Hematopoietic multipotent progenitor cell treated with erythropoietin and hydrocortisone succinate and interleukin-3 and kit ligand, for 4 days (in vitro differentiated cells): ENCODE results near the gene TTC23.

ENCODE experiments used
- DNase-seq: peaks from one replicate; pipeline ENCODE4 v3.0.0-alpha.2; 2015

Gene TTC23

DNA sequence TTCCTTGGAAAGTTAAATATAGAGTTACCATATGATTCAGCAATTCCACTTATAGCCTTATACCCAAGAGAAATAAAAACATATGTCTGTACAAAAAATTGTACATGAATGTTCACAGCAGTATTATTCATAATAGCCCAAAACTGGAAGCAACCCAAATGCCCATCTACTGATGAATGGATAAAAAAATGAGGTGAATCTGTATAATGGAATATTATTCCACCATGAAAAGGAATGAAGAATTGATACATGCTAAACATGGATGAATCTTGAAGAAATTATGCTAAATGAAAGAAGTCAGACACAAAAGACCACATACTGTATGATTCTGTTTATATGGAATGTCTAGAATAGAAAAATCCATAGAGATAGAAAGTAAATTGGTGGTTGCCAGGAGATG is 61.4 kb downstream of the TTC23 start:
- no peak for DNase-seq

DNA sequence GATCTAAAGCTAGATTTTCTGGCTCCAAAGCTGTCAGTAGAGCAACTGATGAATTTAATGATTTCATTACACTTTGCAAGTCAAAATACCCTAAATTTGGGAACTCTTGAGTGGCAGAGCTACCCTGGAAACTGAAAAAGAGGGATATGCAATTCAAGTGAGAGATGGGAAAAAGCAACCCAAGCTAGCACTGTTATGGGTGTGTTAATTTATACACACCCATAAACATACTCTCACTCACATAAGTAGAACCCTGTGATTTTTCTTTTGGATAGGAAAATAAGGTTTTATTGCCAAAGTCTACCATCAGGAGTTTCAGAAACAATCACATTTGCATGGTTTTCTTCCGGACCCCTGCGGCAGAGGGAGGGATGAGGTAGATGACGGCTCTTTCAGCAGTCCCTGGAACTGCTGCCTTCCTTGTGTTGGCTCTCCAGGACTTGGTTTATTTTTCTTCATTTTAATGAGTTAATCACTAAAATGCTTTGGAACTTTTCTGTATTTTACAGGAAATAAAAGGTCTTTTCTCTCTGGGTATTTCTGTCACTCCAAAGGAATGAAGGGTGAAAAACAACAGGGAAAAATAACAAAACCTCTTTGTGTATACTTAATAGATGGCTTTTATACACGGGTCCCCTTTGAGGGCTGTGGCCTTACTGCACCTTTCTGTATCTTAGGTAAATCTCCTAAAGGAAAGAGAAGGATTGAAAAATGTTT is 63.8 kb downstream of the TTC23 start:
- DNase-seq: no peak

DNA sequence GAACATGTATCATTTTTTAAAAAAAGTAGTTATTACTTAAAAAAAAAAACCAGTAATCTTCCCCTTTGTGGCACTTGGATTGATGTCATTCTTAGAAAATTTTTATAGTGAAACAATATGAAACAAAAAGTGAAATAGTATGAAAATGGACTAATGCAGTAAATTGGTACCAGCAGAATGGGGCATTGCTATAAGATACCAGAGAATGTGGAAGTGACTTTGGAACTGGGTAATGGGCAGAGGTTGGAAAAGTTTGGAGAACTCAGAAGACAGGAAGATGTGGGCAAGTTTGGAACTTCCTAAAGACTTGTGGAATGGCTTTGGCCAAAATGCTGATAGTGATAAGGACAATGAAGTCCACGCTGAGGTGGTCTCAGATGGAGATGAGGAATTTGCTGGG is 66.6 kb downstream of the TTC23 start:
- no peak for DNase-seq

DNA sequence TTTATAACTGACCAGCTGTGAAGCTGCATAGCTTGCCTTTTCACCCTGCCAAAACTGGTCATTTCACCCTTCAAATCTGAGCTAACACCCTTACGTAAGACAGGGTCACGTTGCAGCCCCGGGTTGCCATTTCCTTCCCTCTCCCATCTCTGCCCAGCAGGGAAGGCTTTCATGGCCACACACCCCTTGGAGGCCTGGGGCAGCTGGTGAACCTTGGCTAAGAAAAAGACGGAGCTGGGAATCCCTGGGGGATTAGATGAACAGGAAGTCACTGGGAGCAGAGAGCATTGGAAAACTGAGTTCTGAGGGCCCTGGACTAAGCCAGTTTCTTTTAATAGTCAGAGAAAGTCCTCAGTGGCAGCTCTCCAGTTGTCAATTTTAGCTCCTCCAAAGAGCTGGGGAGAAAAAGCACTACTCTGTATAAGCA is 67.8 kb downstream of the TTC23 start:
- no peak for DNase-seq

DNA sequence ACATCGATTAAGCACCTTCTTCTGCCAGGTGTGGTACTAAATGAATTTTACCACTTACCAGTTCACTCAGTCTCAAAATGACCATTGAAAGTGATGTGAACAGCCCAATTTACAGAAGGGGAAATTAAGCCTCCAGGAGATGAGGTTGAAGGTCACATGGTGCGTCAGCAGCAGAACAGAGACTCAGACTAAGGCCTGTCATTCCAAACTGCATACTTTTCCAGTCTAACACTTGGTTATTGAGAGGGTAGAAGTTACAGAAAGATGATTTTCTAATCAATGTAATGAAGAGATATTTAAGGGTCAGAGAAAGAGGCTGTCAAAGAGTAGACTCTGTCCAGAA is 68.4 kb downstream of the TTC23 start:
- no peak for DNase-seq

DNA sequence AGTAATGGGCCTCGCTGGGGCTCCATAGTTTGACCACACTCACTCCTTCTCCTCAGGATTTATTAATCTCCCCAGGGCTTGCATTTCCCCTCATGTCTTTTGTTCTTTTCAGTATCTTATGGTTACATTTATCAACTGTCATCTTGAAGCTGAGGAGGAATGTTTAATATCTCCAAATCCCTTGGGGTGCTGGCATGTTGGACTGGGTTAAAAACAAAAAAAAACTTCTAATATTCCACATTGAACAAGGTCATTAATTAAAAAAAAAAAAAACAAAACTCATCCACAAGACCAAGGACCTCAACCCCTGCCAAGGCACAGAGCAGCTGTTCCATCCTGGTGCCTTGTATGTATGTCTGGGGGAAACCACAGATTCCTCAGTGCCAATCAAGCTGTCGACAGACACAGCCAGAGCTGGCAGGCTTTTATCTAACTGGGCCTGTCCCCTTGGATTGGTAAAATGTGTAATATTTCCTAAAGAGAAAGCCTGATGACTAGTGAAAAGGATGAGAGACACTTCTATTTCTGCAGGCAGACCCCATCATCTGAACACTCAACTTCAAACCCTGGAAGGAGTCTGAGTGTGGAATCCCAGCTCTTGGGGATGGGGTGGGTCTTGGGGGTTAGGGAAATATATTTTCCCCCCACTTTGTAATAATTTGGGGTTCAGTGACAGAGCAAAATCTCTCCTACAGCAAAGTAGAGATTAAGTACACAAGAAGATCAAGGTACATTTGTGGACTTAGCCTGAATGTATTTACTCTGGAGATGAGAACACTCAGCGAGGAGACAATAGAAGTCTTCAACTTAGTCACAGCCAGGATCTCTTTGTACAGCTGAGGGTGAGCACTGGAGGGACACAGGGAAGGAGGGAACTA is 69.1 kb downstream of the TTC23 start:
- DNase-seq: peak; percentile 41

DNA sequence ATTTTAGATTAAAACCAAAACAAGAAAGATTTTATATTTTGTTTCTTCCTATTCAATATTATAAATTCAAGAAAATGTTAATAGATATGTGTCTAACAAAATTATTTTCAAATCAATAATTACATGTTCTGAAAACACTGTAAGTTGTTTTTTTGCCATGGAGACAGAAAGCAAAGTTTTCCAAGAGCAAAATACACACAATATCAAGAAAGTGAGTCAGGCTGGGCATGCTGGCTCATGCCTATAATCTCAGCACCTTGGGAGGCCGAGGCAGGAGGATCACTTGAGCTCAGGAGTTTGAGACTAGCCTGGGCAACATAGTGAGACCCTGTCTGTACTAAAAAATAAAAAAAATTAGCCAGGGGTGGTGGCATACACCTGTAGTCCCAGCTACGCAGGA is 71.7 kb downstream of the TTC23 start:
- DNase-seq: no peak

DNA sequence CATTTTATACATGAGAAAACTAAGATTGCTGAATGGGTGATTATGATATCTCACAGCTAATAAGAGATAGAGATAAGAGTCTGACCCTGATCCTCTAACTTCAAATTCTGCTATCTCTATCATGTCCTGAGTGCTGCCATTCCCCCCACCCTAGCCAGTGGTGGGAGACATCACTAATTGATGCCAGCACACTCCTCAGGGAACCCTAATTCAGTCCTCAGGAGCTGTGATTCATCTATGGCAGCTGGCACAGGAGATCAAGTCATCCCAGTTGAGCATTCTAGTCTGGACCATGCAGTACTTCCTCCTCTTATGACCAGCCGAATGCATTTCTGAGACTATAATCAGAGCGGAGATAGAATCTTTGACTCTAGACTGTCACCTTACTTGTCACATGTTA is 72.6 kb downstream of the TTC23 start:
- no peak for DNase-seq

DNA sequence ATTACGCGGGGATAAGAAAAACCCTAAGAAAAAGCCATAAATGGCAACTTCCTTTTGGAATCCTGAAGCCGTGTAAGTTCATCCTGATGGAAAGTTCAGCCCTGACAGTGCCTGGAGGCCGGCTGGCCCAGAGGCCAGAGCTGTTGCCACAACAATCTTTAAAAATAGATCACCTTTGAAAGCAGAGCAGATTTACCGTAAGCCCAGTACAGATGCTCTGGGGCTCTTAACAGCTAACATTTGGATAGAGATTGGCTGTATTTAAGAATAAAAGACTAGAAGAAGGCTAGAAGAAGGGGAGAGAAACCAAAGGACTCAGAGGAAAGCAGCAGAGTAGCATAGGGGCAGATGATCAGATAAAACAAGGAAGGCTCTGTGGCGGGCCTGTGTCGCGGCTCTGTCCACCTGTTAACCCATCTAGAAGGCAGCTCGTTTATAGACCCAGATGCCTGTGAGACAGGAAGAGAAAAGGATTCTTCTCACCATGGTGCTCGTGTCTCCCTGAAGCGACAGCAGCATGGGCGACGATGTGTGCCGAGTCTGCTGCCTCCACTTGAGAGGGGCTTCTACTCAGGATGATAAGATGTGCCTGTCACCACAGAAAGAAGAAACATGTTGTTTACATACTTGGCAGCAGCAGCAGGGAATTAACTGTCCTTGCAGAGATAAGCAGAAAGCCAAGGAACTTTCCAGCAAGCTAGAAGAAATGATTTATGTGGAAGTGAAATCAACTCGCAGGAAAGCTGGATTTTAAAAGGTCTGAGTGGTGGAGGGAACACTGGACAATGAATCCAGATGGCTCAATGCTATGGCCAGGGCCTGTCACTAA is 74.6 kb downstream of the TTC23 start:
- DNase-seq: no peak

DNA sequence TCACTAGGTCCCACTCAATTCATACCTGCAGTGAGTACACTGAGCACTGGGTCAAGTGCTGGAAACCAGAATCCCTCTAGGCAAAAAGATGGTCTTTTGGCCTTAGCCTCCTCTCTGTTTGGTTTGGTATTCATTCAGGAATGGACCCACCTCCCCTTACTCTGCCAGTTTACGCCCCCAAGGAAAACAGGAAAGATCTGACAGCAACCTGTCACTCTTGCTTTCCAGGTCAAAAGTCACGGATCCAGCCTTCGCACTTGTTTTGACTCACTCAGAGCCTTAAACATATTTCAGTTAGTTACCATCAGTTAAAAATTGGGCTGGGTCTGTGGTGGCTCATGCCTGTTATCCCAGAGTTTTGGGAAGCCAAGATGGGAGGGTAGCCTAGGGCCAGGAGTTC is 76.4 kb downstream of the TTC23 start:
- no peak for DNase-seq

DNA sequence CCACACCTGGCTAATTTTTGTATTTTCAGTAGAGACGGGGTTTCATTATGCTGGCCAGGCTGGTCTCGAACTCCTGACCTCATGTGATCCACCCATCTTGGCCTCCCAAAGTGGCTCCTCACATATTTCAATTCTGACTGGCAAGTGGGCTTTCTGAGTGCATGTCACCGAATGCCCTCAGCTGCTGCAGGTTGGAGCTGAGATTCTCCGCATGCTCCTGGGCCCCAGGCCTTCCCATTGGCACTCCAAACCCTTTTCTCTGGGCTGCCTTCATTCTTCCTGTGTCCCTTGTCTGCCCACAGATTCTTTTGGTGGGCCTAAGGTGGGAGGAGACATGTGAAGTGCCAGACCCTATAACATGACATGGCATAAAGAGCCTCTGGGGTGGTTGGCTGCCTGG is 77.2 kb downstream of the TTC23 start:
- DNase-seq: no peak

DNA sequence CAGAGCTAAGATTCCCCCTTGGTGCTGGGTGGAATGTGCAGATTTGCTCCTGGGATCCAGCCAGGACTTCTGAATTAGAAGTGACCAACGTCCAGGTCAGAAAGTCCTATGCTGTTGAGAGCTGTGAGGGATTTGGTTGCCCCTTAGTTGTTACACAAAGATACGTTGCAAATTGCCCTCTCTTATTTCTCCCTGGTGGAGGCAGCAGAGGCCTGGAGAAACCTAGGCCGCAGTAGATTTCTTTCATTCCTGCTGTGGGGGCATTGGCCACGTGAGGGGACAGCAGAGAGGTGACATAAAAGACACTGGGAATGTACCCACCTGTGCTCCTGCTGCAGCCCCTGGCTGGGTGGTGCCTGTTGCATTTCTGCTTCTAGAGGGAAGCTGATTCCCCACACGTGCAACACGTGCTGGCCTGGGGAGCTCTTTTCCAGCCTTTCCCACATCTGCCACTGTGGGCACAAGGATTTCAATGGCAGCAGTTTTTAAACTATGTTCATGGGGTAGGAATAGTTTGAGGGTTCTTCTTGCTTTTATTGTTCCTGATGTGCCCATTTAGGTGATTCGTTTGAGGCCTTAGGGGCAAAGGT is 78.8 kb downstream of the TTC23 start:
- no peak for DNase-seq

DNA sequence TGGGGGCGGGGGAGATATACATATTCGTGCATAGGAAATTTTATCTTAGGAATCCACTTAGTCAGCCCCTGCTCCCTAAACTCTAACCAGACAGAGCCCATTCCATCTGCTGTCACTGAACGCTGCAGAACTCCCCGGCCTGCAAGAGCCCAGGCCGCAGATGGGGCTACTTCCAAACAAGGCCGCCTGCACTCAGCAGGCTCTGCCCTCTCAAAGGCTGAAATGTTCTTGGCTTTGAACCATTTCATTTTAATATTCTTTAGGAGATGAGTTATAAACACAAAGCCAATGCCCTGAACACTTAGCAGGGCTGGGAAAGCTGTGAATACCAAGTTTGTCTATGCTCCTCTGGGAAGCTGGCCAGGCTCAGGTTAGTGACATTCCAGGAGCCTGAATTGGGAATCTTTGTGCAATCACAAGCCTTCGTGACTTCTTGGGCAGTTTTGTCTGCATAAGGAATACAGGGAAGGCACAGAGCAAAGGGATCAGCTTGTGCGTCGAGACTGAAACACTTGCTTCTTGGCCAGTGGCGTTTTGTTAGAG is 79.5 kb downstream of the TTC23 start:
- no peak for DNase-seq

DNA sequence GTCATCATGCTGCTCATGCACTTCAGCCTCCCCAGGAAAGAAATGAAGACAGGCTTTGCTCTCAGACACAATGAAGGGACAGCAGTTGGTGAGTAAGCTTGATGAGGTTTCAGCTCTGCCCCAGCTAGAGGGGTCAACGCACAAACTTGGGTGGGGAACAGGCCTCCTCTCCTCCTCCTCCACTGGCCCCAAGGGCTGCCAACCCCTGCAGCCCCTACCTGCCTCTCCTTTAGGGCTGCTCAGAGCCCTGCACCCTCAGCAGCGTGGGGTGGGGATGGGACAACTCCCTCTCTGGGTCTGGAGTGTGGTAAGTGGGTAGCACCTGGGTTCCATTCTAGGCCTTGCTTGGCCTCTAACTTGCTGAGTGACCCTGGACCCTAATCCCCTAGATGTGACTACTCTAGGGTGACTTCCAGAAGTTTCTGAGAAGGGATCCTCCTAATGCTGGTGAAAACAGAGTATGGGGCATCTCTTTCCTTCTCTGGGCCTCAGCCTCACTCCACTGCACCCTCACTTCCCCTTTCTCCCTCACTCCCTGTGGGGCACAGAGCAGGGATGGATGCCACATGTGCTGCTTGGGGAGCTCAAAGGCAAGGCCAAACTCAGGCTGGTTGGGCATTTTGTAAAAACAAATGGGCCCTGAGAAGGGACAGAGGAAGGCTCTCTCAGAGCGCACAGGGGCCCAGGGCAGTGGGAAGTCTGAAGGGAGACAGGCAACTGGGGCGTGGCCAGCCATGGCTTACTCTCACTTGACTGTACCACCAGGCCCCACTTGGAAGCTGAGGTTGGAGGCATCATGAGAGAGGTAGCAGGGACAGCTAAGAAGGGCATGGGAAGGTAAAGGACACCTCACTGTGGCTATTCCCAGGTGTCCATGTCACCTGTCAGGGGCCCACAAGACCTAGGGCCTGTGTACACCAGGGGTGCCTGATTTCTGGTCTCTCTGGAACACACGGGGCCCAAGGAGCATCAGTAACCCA is 80.5 kb downstream of the TTC23 start:
- DNase-seq: peak; percentile 10

DNA sequence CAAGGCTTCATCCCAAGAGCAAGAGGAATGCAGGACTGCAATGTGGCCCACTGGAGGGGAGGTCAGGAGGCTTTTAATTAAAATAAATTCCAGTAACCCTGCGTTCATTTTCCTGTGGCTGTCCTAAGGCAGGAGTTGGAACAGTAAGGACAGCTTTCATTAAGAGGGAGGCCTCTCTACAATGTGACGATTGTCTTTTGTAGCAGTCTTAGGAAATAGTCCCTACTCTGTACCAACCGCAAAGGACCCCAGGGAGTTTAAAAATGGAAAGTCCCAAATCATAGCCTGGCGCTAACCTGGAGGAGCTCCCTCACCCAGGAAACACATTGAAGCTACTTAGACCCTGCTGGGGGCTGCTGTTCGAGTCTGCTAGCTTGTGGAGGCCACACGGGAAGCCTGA is 81.7 kb downstream of the TTC23 start:
- no peak for DNase-seq

DNA sequence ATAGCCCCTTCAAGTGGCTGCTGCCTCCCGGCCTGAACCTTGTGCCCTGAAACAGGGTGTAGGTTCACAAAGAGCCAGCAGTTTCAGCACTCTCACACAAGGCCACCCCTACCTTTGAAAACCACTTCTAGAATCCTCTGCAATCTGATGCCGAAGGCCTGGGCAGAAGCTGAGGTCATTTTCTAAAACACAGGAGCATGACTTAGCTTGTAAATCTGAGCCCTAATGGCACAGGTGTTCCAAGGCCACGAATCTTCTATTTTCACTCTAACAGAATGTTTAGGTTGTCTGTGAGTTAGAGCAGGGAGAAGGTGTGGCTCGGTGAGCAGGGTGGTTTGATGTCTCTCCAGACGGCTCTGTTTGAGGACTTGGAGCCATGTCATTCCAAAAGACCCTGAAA is 82.2 kb downstream of the TTC23 start:
- no peak for DNase-seq

DNA sequence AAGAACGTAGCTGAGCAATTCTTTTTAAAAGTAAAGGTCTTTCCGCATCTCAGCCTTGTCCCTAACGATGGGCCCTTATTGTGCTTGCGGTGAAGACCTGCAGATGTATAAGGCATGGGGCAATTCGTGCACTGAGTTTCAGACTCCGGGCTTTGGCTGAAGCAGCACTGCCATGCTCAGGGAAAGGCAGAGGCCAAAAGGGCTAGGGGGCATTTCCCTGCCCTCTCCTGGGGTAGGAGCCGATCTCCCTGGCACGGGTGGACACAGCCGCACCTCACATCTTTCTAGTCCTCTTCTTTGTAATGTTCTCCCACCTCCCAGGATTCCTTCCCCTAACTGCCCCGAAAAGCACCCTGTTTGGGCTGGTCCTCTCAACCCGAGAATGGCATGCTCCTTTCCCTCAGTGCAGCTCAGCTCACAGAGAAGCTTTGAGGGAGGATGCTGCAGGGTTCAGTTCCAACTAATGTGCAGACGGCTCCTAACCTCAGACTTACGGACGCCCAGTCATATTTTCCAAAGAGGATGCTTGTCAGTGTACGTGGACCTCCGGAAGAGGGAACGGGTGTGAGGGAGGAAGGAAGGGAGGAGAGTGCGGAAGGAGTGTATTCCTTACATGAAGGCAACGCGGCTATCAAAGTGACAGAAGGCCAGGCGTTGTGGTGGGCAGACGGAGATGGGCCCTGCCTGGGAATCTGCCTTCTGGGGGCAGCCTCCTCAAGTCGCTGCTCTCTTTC is 83.3 kb downstream of the TTC23 start:
- no peak for DNase-seq

DNA sequence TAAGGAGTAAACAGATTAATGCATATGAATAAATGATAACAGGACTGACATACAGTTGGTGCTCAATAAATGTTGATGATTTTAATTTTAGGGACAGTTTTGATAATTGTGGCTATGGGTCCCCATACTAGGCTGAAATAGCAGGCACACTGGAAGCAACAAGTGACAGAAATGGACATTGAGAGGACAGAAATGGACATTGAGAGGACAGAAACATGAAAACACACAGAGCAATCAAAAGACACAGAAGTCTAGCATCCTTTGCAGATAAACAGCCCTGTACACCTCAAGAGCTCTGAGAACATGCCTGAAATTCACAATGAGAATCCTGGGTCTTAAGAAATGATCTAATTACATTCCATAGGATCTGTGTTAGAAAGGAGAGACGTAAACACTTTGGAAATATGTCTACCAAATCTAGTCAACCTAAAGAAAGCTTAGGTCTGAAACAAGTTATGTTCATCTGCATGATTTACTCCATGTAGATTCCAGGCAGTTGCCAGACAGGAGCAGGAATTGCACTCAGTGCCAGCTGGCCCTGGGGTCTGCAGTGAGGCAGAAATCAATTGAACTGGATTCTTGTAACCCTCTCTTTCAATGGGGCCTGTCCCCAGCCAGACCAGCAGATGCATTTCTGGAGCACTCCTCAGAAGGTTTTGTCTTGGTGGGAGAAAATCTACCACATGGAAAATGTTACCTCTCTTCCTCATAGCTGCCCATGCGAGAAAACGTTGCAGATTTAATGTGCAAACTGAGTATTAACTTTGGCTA is 84.2 kb downstream of the TTC23 start:
- no peak for DNase-seq

DNA sequence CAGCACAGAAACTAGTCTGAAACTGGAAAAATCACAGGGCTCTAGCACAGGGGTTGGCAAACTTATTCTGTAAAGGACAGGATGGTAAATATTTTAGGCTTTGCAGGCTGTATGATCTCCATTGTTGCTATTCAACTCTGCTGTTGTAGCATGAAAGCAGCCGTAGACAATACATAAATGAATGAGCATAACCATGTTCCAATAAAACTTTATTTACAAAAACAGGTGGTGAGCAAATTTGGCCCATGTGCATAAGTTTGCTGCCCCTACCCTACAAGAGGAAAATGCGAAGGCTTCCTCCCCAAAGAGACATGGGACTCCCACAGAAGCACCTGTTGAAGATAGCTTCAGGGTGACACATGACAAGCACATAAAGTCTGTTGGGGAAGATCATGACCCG is 85.3 kb downstream of the TTC23 start:
- no peak for DNase-seq
